ENCODE measurements around the gene HAUS5.
A peak's percentile ranks its signal among the peaks of the same experiment; 100 is the strongest.

HAUS5 gene

GRCh38 chr19:35673121-35673804 lies 60.7 kb downstream of the HAUS5 start:
- peak; percentile 61 for DNase-seq

All from hematopoietic multipotent progenitor cell treated with erythropoietin and hydrocortisone succinate and interleukin-3 and kit ligand, for 4 days (in vitro differentiated cells).